Measurements from ENCODE around the gene P4HB.

DNA sequence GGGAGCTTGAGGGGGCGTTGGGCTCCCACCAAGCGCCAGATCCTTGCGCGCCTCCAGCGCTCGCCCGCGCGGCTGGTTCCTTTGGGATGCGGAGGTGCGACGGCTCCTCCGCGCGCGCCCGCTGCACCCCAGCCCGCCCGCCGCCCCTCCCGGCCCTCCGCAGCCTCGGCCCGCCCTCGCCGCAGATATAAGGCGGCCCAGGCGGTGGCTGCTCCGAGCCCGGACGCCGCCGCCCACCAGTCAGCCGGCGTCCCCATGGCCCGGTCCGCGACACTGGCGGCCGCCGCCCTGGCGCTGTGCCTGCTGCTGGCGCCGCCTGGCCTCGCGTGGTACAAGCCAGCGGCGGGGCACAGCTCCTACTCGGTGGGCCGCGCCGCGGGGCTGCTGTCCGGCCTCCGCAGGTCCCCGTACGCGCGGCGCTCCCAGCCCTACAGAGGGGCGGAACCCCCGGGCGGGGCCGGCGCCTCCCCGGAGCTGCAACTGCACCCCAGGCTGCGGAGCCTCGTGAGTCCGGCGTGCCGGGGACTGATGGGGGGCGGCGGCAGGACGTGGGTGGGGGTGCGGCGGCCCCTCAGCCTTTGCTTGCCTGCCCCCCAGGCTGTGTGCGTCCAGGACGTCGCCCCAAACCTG is 41.8 kb upstream of the P4HB start, which contains the start of gene NPB:
- no peak for TF ChIP-seq TAF1 (IDR thresholded peaks at IDR 0.05; ENCODE audit: low read depth)
- TF ChIP-seq, protein P1, sequence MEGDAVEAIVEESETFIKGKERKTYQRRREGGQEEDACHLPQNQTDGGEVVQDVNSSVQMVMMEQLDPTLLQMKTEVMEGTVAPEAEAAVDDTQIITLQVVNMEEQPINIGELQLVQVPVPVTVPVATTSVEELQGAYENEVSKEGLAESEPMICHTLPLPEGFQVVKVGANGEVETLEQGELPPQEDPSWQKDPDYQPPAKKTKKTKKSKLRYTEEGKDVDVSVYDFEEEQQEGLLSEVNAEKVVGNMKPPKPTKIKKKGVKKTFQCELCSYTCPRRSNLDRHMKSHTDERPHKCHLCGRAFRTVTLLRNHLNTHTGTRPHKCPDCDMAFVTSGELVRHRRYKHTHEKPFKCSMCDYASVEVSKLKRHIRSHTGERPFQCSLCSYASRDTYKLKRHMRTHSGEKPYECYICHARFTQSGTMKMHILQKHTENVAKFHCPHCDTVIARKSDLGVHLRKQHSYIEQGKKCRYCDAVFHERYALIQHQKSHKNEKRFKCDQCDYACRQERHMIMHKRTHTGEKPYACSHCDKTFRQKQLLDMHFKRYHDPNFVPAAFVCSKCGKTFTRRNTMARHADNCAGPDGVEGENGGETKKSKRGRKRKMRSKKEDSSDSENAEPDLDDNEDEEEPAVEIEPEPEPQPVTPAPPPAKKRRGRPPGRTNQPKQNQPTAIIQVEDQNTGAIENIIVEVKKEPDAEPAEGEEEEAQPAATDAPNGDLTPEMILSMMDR (IDR thresholded peaks at IDR 0.05; ENCODE audit: poor library complexity, severe bottlenecking): no peak
- no peak for TF ChIP-seq SMC3 (conservative IDR thresholded peaks at IDR 0.05; ENCODE audit: poor library complexity)
- TF ChIP-seq MXI1 (conservative IDR thresholded peaks at IDR 0.05; ENCODE audit: poor library complexity, severe bottlenecking): no peak
- no peak for TF ChIP-seq POLR2AphosphoS5 (IDR thresholded peaks at IDR 0.05)
- TF ChIP-seq RAD21 (conservative IDR thresholded peaks at IDR 0.05): no peak
- TF ChIP-seq, protein P2, sequence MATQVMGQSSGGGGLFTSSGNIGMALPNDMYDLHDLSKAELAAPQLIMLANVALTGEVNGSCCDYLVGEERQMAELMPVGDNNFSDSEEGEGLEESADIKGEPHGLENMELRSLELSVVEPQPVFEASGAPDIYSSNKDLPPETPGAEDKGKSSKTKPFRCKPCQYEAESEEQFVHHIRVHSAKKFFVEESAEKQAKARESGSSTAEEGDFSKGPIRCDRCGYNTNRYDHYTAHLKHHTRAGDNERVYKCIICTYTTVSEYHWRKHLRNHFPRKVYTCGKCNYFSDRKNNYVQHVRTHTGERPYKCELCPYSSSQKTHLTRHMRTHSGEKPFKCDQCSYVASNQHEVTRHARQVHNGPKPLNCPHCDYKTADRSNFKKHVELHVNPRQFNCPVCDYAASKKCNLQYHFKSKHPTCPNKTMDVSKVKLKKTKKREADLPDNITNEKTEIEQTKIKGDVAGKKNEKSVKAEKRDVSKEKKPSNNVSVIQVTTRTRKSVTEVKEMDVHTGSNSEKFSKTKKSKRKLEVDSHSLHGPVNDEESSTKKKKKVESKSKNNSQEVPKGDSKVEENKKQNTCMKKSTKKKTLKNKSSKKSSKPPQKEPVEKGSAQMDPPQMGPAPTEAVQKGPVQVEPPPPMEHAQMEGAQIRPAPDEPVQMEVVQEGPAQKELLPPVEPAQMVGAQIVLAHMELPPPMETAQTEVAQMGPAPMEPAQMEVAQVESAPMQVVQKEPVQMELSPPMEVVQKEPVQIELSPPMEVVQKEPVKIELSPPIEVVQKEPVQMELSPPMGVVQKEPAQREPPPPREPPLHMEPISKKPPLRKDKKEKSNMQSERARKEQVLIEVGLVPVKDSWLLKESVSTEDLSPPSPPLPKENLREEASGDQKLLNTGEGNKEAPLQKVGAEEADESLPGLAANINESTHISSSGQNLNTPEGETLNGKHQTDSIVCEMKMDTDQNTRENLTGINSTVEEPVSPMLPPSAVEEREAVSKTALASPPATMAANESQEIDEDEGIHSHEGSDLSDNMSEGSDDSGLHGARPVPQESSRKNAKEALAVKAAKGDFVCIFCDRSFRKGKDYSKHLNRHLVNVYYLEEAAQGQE (IDR thresholded peaks at IDR 0.05; ENCODE audit: borderline replicate concordance): no peak
- TF ChIP-seq EZH2 (IDR thresholded peaks at IDR 0.05; ENCODE audit: borderline replicate concordance, insufficient read depth, low read length, poor library complexity, severe bottlenecking): no peak
